Measurements from ENCODE around the gene OPN5.

OPN5 gene

GRCh38 chr6:47749757-47750156 is 32.1 kb upstream of the OPN5 start:
- no peak for TF ChIP-seq ARNTL (CRISPR knock-in tag; IDR thresholded peaks at IDR 0.05; ENCODE audit: borderline replicate concordance, low read depth)
- TF ChIP-seq CSRNP3 (CRISPR knock-in tag; IDR thresholded peaks at IDR 0.05): no peak
- TF ChIP-seq BACH2 (CRISPR knock-in tag; IDR thresholded peaks at IDR 0.05; ENCODE audit: borderline replicate concordance): no peak
- TF ChIP-seq ESRRG (CRISPR knock-in tag; IDR thresholded peaks at IDR 0.05): no peak
- no peak for TF ChIP-seq CREB5 (CRISPR knock-in tag; IDR thresholded peaks at IDR 0.05; ENCODE audit: low read depth)
- TF ChIP-seq TOX (CRISPR knock-in tag; IDR thresholded peaks at IDR 0.05; ENCODE audit: borderline replicate concordance): no peak
- no peak for TF ChIP-seq POU6F1 (CRISPR knock-in tag; IDR thresholded peaks at IDR 0.05; ENCODE audit: borderline replicate concordance, low read depth)
- no peak for TF ChIP-seq ZFP30 (CRISPR knock-in tag; IDR thresholded peaks at IDR 0.05)
- TF ChIP-seq ZNF565 (CRISPR knock-in tag; conservative IDR thresholded peaks at IDR 0.05; ENCODE audit: low read depth): no peak
- TF ChIP-seq TCF4 (CRISPR knock-in tag; IDR thresholded peaks at IDR 0.05; ENCODE audit: borderline replicate concordance): no peak
- no peak for TF ChIP-seq PATZ1 (CRISPR knock-in tag; IDR thresholded peaks at IDR 0.05; ENCODE audit: borderline replicate concordance)
- TF ChIP-seq ZNF70 (CRISPR knock-in tag; IDR thresholded peaks at IDR 0.05): no peak
- TF ChIP-seq ZNF8 (CRISPR knock-in tag; IDR thresholded peaks at IDR 0.05): no peak
- no peak for TF ChIP-seq GLIS3 (CRISPR knock-in tag; IDR thresholded peaks at IDR 0.05)
- TF ChIP-seq ZFP3 (CRISPR knock-in tag; IDR thresholded peaks at IDR 0.05): no peak
- TF ChIP-seq TSHZ2 (CRISPR knock-in tag; IDR thresholded peaks at IDR 0.05): no peak
- TF ChIP-seq RARB (CRISPR knock-in tag; IDR thresholded peaks at IDR 0.05): no peak
- no peak for TF ChIP-seq CSDC2 (CRISPR knock-in tag; IDR thresholded peaks at IDR 0.05)
- no peak for TF ChIP-seq OSR1 (CRISPR knock-in tag; IDR thresholded peaks at IDR 0.05)
- TF ChIP-seq ISL1 (CRISPR knock-in tag; IDR thresholded peaks at IDR 0.05): no peak
- no peak for ATAC-seq

GRCh38 chr6:47752801-47753200 is 29.0 kb upstream of the OPN5 start:
- TF ChIP-seq CREB5 (CRISPR knock-in tag; IDR thresholded peaks at IDR 0.05; ENCODE audit: low read depth): no peak
- TF ChIP-seq ISL1 (CRISPR knock-in tag; IDR thresholded peaks at IDR 0.05): no peak
- no peak for TF ChIP-seq ZFP3 (CRISPR knock-in tag; IDR thresholded peaks at IDR 0.05)
- TF ChIP-seq ZNF565 (CRISPR knock-in tag; conservative IDR thresholded peaks at IDR 0.05; ENCODE audit: low read depth): no peak
- TF ChIP-seq POU6F1 (CRISPR knock-in tag; IDR thresholded peaks at IDR 0.05; ENCODE audit: borderline replicate concordance, low read depth): no peak
- no peak for TF ChIP-seq TOX (CRISPR knock-in tag; IDR thresholded peaks at IDR 0.05; ENCODE audit: borderline replicate concordance)
- no peak for TF ChIP-seq PATZ1 (CRISPR knock-in tag; IDR thresholded peaks at IDR 0.05; ENCODE audit: borderline replicate concordance)
- TF ChIP-seq TCF4 (CRISPR knock-in tag; IDR thresholded peaks at IDR 0.05; ENCODE audit: borderline replicate concordance): no peak
- TF ChIP-seq ZFP30 (CRISPR knock-in tag; IDR thresholded peaks at IDR 0.05): no peak
- no peak for ATAC-seq

Data from SK-N-SH treated with all-trans-retinoic acid at 6 μM for 48 hours (cell line).